GM19324 (cell line): Measurements from ENCODE around the gene SPAG8.

Source experiments
- ATAC-seq: cut with Tn5 transposase; IDR thresholded peaks from one replicate; pipeline ENCODE4 v1.9.1; 2021; ENCODE audit warnings: mild to moderate bottlenecking, moderate library complexity; ENCODE audit not compliant: unreplicated experiment, low FRiP score

The SPAG8 gene

GRCh38 chr9:35781066-35781465 is 31.0 kb downstream of the SPAG8 start:
- no peak for ATAC-seq

DNA sequence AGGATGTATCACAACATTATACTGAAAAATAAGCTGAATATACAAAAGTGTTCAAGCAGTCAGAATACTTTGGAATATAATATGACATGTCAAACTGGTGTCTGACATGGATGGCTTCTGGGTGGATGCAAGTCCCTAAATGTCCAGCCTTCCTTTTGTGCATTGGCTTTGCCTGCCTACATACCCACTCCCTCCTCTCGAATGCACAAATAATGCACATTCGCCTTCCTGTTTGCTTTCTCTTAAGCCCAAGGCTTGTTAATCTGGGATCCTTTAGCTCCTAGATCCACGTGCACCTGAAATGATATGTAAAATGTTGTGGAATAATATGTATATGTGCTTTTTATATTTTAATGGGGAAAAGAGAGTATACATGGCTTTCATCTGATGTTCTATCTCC is 33.6 kb downstream of the SPAG8 start:
- no peak for ATAC-seq

GRCh38 chr9:35776018-35776417 is 36.0 kb downstream of the SPAG8 start:
- ATAC-seq = no peak

- ATAC-seq = no peak
Measured at GRCh38 chr9:35774907-35775635, 37.0 kb downstream of the SPAG8 start.

DNA sequence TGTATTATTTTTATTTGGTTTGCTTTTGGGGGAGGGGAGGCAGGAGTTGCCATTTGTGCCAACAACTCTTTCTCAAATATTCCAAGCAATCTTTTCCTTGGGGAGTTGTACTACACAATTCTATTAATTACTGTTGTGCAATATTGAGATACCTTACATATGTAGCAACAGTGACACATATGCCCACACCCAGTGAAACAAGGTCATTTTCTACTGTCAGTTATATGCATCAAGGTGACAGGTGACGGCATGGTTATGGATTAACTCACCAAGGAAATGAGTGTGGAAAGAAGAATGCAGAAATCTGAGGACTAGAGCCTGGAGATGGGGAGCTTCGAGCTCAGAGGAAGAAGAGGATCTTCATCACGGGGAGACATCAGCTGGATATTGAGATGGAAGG is 40.1 kb downstream of the SPAG8 start:
- no peak for ATAC-seq

- ATAC-seq = no peak
Measured at GRCh38 chr9:35771534-35771933, 40.5 kb downstream of the SPAG8 start.

GRCh38 chr9:35771075-35771433 is 41.0 kb downstream of the SPAG8 start:
- no peak for ATAC-seq

DNA sequence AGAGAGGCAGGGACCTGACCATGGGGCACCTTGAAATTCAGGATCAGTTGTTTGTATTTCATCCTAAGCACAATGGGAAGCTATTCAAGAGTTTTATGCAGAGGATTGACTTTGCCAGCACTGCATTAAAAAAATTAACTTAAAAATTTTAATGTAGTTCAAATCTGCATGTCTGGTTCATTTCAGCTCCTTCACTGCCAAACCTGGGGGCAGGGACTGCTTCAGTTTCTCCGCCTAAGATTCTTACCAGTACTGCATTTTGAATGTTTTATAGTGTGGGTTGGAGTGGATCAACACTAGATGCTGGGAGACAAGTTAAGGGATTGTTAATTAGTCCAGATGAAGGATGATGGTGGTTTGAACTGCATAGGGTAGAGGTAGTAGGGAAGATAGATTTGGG is 42.3 kb downstream of the SPAG8 start:
- no peak for ATAC-seq

- ATAC-seq = no peak
Measured at GRCh38 chr9:35767458-35767857, 44.6 kb downstream of the SPAG8 start.

GRCh38 chr9:35766997-35767396 is 45.1 kb downstream of the SPAG8 start:
- ATAC-seq = no peak

DNA sequence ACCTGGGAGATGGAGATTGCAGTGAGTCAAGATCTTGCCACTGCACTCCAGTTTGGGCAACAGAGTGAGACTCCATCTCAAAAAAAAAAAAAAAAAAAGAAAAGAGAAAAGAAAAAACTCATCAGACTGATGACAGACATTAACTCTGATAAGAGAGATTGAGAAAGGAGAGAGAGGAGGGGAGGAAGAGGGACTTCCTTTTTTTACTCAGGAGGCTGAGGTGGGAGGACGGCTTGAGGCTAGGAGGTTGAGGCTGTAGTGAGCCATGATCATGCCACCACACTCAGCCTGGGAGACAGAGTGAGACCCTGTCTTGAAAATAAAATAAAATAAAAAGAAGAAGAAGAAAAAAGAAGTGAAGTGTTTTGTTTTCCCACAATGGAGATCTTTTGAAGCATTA is 48.3 kb downstream of the SPAG8 start:
- ATAC-seq = no peak

GRCh38 chr9:35763181-35763580 is 48.9 kb downstream of the SPAG8 start:
- ATAC-seq = no peak

DNA sequence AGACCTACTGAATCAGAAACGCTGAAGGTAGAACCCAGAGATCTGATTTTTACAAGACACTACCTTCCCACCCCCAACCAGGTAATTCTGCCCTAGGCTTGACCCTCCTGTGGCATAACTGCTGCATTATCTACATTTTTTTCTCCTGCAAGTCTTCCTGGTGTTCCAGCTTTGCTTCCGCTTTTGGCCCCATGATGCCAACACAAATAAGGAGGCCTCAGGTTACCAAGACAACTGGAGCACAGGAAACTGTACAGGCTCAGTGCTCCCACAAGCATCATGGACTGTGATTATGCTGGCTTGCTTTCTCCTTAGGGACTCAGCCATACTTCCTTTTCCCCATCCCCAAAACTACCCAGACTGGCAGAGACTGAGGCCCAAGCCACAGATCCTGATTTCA is 51.4 kb downstream of the SPAG8 start:
- no peak for ATAC-seq

- no peak for ATAC-seq
Measured at GRCh38 chr9:35759795-35760194, 52.3 kb downstream of the SPAG8 start.
